Sigmoid colon (tissue), 7 donors: ENCODE data around the gene HAO1. TPM values are rescaled to one million over a fixed set of nuclear protein-coding genes. Genes with fewer than 3 reads are reported as not detected.

Experiments
- polyA plus RNA-seq, 3 donors: library from polyadenylated mRNA; stranded (reverse); fragments of 200-250 nt; gene quantifications; one replicate each; pipeline ENCODE4 v1.2.3, GENCODE V29; 2013
- small RNA-seq, 3 donors: library from RNA; depleted of rRNA; stranded (forward); fragments of <200 nt; gene quantifications; one replicate each; pipeline ENCODE3, GENCODE V24; 2016
- total RNA-seq, 4 donors: library from RNA; depleted of rRNA; stranded (reverse); fragments of >200 nt; gene quantifications; one replicate each; pipeline ENCODE4 v1.1.0, GENCODE V29; 2016
- donor health status: healthy with polysubstance abuse.
- donor health status: Bipolar disorder and iron deficiency.
- donor health status: healthy.

HAO1 gene
- total and polyA plus RNA-seq, 7 donors, result not detected

Small RNAs within 50 kb of the gene (small RNA-seq; reads per million reads assigned to genes)
- 0 reads per million in 3 donors for gene AL021879.1

Other genes with a start within 250 kb of the HAO1 start
- gene TMX4, start 79.3 kb upstream of the HAO1 start, total RNA-seq, result 10 to 100 TPM; 63.4 to 93.8 (median 76.4) TPM
- 10 to 100 TPM in 1 of 3 donors, 1 to 10 TPM in 2; 3.0 to 15.5 (median 5.4) TPM for gene TMX4, start 79.3 kb upstream of the HAO1 start, polyA plus RNA-seq
- gene PLCB1, start 191.8 kb upstream of the HAO1 start, total RNA-seq, result 100 to 1,000 TPM in 2 of 4 donors, 10 to 100 TPM in 2; 86.7 to 117 (median 102) TPM
- 1 to 10 TPM in 2 of 3 donors, under 1 TPM in 1; 0.92 to 3.6 (median 3.4) TPM for gene PLCB1, start 191.8 kb upstream of the HAO1 start, polyA plus RNA-seq